Omental fat pad (tissue), 4 donors: Measurements from ENCODE around the gene LTC4S. TPM values are rescaled to one million over a fixed set of nuclear protein-coding genes. Genes with fewer than 3 reads are reported as not detected.

Experiments
- ATAC-seq: fragments of 150-250 bp; one replicate; pipeline ENCODE4 v1.9.1; 2016; ENCODE audit warnings: mild to moderate bottlenecking, moderate library complexity; ENCODE audit not compliant: low FRiP score
- DNase-seq: peaks from one replicate; pipeline ENCODE4 v3.0.0-alpha.2; 2019; ENCODE audit warnings: low spot score
- total RNA-seq, 4 donors: library from RNA; depleted of rRNA; stranded (reverse); fragments of >200 nt; gene quantifications; one replicate each; pipeline ENCODE4 v1.1.0, GENCODE V29; 2016
- TF ChIP-seq, protein P1 (sequence below), 3 donors: fragments of 450-650 bp; IDR thresholded peaks; one replicate each; pipeline ENCODE4 v1.5.1; 2016 to 2017; ENCODE audit warnings: antibody characterized with exemption in 3 of 3, mild to moderate bottlenecking in 3 of 3, moderate library complexity in 2 of 3

Gene LTC4S
- total RNA-seq, 4 donors from 2014 or later: 7.1 to 15.1 (median 12.0) TPM

DNA sequence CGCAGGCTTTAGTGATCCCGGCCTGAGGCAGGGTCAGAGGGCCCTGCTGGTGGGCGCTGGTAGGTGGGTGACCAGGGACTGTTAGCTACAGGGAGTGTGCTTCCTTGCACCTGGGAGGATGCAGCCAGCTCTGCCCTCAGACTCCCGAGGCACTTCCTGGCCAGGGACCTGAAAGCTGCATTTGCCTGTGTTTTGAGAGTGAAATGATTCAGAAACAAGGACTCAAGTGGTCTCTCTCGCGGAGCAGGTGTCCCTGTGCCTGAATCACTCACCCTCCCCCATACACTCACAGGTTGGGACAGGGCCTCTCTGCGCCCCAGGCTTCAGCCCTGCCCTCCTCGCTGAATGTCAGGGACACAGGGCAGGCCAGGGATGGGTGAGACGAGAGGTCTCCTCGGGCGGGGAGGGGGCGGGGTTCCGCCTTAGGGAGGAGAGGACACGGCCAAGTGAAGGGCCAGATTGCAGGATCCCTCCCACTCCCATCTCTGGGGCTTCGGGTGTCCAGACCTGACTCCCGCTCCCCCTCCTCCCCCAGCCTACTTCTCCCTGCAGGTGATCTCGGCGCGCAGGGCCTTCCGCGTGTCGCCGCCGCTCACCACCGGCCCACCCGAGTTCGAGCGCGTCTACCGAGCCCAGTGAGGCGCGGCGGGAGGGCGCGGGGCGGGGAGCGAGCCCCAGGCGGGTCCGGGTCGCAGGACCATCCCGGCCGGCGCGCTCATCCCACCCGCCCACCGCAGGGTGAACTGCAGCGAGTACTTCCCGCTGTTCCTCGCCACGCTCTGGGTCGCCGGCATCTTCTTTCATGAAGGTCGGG lies 1.5 kb downstream of the LTC4S start:
- DNase-seq (no peak), ATAC-seq (no peak)
- TF ChIP-seq, protein P1, sequence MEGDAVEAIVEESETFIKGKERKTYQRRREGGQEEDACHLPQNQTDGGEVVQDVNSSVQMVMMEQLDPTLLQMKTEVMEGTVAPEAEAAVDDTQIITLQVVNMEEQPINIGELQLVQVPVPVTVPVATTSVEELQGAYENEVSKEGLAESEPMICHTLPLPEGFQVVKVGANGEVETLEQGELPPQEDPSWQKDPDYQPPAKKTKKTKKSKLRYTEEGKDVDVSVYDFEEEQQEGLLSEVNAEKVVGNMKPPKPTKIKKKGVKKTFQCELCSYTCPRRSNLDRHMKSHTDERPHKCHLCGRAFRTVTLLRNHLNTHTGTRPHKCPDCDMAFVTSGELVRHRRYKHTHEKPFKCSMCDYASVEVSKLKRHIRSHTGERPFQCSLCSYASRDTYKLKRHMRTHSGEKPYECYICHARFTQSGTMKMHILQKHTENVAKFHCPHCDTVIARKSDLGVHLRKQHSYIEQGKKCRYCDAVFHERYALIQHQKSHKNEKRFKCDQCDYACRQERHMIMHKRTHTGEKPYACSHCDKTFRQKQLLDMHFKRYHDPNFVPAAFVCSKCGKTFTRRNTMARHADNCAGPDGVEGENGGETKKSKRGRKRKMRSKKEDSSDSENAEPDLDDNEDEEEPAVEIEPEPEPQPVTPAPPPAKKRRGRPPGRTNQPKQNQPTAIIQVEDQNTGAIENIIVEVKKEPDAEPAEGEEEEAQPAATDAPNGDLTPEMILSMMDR (IDR thresholded peaks at IDR 0.05): no peak

DNA sequence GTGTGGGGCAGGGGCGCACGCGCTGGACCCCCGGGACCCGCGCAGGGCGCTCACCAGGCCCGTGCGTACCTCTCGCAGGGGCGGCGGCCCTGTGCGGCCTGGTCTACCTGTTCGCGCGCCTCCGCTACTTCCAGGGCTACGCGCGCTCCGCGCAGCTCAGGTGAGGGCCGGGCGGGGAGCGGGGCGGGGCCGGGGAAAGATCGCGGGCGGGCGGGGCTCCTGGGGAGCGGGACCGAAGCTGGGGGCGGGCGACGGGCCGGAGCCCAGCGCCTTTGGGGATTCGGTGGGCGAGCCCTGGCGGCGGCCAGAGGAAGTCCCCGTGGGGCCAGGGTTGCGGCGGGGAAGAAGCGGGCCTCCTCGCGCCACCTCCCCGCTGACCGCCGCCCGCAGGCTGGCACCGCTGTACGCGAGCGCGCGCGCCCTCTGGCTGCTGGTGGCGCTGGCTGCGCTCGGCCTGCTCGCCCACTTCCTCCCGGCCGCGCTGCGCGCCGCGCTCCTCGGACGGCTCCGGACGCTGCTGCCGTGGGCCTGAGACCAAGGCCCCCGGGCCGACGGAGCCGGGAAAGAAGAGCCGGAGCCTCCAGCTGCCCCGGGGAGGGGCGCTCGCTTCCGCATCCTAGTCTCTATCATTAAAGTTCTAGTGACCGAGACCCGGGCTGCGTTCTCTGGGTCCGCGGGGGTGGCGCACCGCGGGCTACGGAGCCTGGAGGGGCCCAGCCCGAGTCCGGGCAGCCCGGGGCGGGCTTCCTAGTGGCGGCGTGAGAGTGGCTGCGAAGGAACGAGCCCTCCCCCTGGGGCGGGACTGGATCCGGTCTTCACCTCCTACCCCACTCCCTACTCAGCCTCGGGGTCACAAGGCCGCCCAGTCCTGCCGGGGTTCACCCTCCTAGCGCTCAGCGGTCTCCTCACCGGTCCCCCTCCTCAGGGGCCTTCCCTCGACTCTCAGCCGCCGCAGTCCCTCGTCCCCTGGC lies 2.4 kb downstream of the LTC4S start:
- DNase-seq (no peak), ATAC-seq (peak; percentile 81)
- TF ChIP-seq, protein P1 (IDR thresholded peaks at IDR 0.05): peak in 2 of 3 donors; percentile 18 to 72

GRCh38 chr5:179796877-179797608 lies 3.3 kb downstream of the LTC4S start:
- DNase-seq (no peak), ATAC-seq (no peak)
- TF ChIP-seq, protein P1 (IDR thresholded peaks at IDR 0.05): no peak

GRCh38 chr5:179797741-179798140 lies 4.0 kb downstream of the LTC4S start:
- no peak for ATAC-seq
- TF ChIP-seq, protein P1 (IDR thresholded peaks at IDR 0.05): no peak
- DNase-seq: no peak

GRCh38 chr5:179798144-179798770 lies 4.5 kb downstream of the LTC4S start:
- DNase-seq (no peak), ATAC-seq (no peak)
- TF ChIP-seq, protein P1 (IDR thresholded peaks at IDR 0.05): no peak
